RWPE2 (cell line): ENCODE data around the gene DEPDC4.
"Not testable (repeated sequence)": the region's sequence is repeated elsewhere in the genome, so short reads cannot be mapped to it uniquely, and the experiment has no call there.

Source experiments
- ATAC-seq: fragments of 200-7000 bp; cut with Tn5 transposase; 3 replicates; pipeline ENCODE4 v1.9.1; 2021; ENCODE audit warnings: low read depth
- DNase-seq: peaks from one replicate; pipeline ENCODE4 v3.0.0-alpha.2; 2020; ENCODE audit warnings: low spot score
- H3K27ac ChIP-seq: fragments of 450-650 bp; 2 replicates; pipeline ENCODE4 v1.5.1; 2017; ENCODE audit warnings: mild to moderate bottlenecking; ENCODE audit not compliant: poor library complexity, severe bottlenecking
- H3K27me3 ChIP-seq: fragments of 250-450 bp; sonication (Bioruptor Pico); 2 replicates; pipeline ENCODE4 v1.5.1; 2021; ENCODE audit warnings: mild to moderate bottlenecking, moderate library complexity; ENCODE audit not compliant: insufficient read depth, poor library complexity, severe bottlenecking
- H3K36me3 ChIP-seq: fragments of 250-450 bp; sonication (Bioruptor Pico); 2 replicates; pipeline ENCODE4 v1.5.1; 2020; ENCODE audit warnings: low read depth, mild to moderate bottlenecking, moderate library complexity
- H3K4me1 ChIP-seq: fragments of 250-450 bp; sonication (Bioruptor Pico); 2 replicates; pipeline ENCODE4 v1.5.1; 2021; ENCODE audit warnings: mild to moderate bottlenecking, moderate library complexity; ENCODE audit not compliant: insufficient read depth, poor library complexity, severe bottlenecking
- H3K4me3 ChIP-seq: fragments of 250-450 bp; sonication (Bioruptor Pico); 2 replicates; pipeline ENCODE4 v1.5.1; 2021; ENCODE audit warnings: mild to moderate bottlenecking, moderate library complexity; ENCODE audit not compliant: severe bottlenecking
- H3K9me3 ChIP-seq: fragments of 250-450 bp; sonication (Bioruptor Pico); 2 replicates; pipeline ENCODE4 v1.5.1; 2021; ENCODE audit warnings: mild to moderate bottlenecking, moderate library complexity; ENCODE audit not compliant: severe bottlenecking
- TF ChIP-seq, protein P1 (sequence below): fragments of 450-650 bp; IDR thresholded peaks from one replicate; pipeline ENCODE4 v1.5.1; 2017; ENCODE audit warnings: mild to moderate bottlenecking, moderate library complexity; ENCODE audit not compliant: poor library complexity, severe bottlenecking

The DEPDC4 gene

DNA sequence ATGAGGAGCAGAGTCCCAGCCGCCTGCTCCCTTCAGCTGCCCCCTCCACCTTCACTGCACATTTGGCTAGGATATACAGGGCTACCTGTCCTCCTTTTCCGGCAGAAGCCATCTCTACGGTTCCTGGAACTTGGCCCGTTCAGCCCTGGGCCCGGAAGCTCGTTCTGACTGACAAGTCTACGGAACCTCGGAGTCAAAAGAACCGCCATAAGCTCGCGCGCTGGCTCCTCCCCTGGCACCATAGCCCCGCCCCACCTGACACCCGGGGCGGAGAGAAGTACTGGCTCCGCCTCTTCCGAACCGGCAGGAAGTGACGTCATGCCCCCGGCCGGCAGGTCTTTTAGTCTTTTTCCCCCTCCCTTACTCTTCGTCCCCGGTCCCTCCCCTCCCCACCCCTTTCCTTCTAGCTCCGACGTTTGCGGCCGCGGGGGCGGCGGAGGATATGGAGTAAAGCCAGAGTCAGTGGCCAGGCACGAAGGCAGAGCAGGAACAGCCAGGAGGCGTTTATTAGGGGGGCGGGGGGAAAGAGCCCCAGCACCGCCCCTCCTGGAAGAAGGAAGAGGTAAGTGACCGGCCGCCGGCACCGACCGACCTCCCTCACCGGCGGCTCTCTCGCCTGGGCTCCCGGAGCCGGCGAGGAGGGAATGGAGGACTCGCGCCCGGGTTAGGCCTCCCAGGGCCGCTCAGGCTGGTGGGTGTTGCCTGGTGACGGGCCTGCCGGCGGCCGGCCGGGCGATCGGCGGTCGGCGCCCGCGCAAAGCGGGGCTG is at the start of gene DEPDC4, which contains the start of gene SCYL2:
Gene DEPDC4 (minus strand): TSS at position 245 of the 768 bp plus-strand sequence. CDS start 3 bp downstream, at position 242.
Gene SCYL2 (plus strand): TSS at position 343 of the 768 bp plus-strand sequence. CDS start 15,794 bp downstream, outside the sequence.
- H3K27ac ChIP-seq = peak within 1 kb of the TSS; percentile 81
- H3K9me3 ChIP-seq = no peaks in the 10 kb centered on the region
- DNase-seq (peak; percentile 94), ATAC-seq (peak; percentile 77)
- TF ChIP-seq, protein P1, sequence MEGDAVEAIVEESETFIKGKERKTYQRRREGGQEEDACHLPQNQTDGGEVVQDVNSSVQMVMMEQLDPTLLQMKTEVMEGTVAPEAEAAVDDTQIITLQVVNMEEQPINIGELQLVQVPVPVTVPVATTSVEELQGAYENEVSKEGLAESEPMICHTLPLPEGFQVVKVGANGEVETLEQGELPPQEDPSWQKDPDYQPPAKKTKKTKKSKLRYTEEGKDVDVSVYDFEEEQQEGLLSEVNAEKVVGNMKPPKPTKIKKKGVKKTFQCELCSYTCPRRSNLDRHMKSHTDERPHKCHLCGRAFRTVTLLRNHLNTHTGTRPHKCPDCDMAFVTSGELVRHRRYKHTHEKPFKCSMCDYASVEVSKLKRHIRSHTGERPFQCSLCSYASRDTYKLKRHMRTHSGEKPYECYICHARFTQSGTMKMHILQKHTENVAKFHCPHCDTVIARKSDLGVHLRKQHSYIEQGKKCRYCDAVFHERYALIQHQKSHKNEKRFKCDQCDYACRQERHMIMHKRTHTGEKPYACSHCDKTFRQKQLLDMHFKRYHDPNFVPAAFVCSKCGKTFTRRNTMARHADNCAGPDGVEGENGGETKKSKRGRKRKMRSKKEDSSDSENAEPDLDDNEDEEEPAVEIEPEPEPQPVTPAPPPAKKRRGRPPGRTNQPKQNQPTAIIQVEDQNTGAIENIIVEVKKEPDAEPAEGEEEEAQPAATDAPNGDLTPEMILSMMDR = no peak
- peaks cover 8% of the 10 kb centered on the region for H3K36me3 ChIP-seq
- H3K4me3 ChIP-seq = peak within 1 kb of the TSS; percentile 86
- H3K4me1 ChIP-seq = peaks cover 14% of the 10 kb centered on the region
- no peaks in the 10 kb centered on the region for H3K27me3 ChIP-seq

DNA sequence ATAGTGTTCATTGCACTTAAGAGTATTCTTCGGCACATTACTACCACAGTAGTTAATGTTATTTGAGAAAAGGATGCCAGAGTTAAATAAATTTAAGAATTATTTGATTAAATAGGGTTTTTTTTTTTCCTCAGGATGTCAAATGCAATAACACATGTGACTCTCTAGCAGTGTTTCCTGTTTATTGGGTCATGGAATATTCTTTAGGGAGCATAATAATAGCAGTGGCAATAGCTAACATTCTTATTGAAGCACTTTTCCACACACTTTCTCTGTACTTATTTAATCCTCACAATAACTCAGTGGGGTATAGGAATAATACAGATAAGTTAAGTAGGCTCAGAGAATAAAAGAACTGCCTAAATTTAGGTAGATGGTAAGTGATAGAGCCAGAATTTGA is 44.4 kb upstream of the DEPDC4 start:
- Histone ChIP-seq H3K27me3 (no peaks in the 10 kb centered on the region), H3K27ac (no peak overlapping the region), H3K4me1 (no peaks in the 10 kb centered on the region), H3K4me3 (no peak overlapping the region), H3K9me3 (no peaks in the 10 kb centered on the region), H3K36me3 (peaks cover 50% of the 10 kb centered on the region)
- DNase-seq (no peak), ATAC-seq (no peak)
- TF ChIP-seq, protein P1 = no peak

DNA sequence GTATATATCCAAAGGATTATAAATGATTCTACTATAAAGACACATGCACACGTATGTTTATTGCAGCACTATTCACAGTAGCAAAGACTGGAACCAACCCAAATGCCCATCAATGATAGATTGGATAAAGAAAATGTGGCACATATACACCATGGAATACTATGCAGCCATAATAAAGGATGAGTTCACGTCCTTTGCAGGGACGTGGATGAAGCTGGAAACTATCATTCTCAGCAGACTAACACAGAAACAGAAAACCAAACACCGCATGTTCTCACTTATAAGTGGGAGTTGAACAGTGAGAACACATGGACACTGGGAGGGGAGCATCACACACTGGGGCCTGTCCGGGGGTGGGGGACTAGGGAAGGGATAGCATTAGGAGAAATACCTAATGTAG is 41.3 kb upstream of the DEPDC4 start:
- H3K4me1 ChIP-seq, H3K27ac ChIP-seq, H3K27me3 ChIP-seq, DNase-seq, H3K4me3 ChIP-seq, H3K9me3 ChIP-seq, ATAC-seq: not testable (repeated sequence)
- peaks cover 28% of the 10 kb centered on the region for H3K36me3 ChIP-seq

DNA sequence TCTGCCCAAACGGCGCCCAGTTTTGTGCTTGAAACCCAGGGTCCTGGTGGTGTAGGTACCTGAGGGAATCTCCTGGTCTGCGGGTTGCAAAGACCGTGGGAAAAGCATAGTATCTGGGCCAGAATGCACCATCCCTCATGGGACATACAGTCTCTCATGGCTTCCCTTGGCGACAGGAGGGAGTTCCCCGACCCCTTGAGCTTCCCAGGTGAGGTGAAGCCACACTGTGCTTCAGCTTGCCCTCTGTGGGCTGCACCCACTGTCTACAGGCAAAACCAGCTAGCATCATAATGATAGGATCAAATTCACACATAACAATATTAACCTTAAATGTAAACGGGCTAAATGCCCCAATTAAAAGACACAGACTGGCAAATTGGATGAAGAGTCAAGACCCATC is 37.5 kb upstream of the DEPDC4 start:
- ATAC-seq = not testable (repeated sequence)
- peaks cover 26% of the 10 kb centered on the region; the same call in 1 of the 2 replicates for H3K36me3 ChIP-seq

DNA sequence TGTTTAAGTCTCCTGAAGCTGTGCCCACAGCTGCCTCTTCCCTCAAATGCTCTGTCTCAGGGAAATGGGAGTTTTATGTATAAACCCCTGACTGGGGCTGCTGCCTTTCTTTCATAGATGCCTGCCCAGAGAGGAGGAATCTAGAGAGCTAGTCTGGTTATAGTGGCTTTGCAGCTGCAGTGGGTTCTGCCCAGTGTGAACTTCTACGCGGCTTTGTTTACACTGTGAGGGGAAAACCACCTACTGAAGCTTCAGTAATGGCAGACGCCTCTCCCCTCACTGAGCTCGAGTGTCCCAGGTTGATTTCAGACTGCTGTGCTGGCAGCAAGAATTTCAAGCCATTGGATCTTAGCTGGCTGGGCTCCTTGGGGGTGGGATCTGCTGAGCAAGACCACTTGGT is 37.0 kb upstream of the DEPDC4 start:
- Histone ChIP-seq H3K4me1 (no peaks in the 10 kb centered on the region), H3K4me3 (no peak overlapping the region), H3K36me3 (peaks cover 30% of the 10 kb centered on the region; the same call in 1 of the 2 replicates), H3K27ac (no peak overlapping the region), H3K27me3 (no peaks in the 10 kb centered on the region), H3K9me3 (no peaks in the 10 kb centered on the region)
- ATAC-seq = no peak
- no peak for DNase-seq
- TF ChIP-seq, protein P1 = no peak

More for the DNA sequence above, 37.5 kb upstream of the DEPDC4 start:
- H3K27ac ChIP-seq, H3K4me1 ChIP-seq, H3K9me3 ChIP-seq, H3K4me3 ChIP-seq, DNase-seq, H3K27me3 ChIP-seq: not testable (repeated sequence)

DNA sequence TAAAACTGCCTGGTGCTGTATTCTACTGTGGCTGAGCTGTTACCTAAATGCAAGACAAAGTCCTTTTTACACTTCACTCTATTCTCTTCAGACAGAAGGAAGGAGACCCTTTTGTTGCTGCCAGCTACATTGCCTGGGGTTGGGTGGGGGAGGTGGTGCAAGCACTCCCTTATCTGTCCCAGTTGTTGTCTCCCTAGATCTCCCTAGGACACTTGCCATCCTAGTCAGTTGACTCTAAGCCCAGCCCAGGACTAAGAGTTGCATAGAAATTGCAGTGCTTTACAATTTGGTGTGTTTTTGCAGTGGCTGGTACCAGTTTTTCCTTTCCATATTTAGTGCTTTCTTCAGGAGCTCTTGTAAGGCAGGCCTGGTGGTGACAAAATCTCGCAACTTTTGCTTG is 35.2 kb upstream of the DEPDC4 start:
- ATAC-seq = no peak
- DNase-seq = no peak
- no peaks in the 10 kb centered on the region for H3K4me1 ChIP-seq
- H3K27me3 ChIP-seq = no peaks in the 10 kb centered on the region
- H3K9me3 ChIP-seq = no peaks in the 10 kb centered on the region
- TF ChIP-seq, protein P1 = no peak
- no peak overlapping the region for H3K4me3 ChIP-seq
- peaks cover 44% of the 10 kb centered on the region for H3K36me3 ChIP-seq
- H3K27ac ChIP-seq = no peak overlapping the region
